T-helper 2 cell treated with Interferon-gamma antibody and Interleukin-4, amounts not matched to agents 100 ng/mL and 5 ng/mL, for 36 hours (primary cell): ENCODE results near the gene PAPSS2. TPM values are rescaled to one million over a fixed set of nuclear protein-coding genes. Genes with fewer than 3 reads are reported as not detected.
"Not testable (repeated sequence)": the region's sequence is repeated elsewhere in the genome, so short reads cannot be mapped to it uniquely, and the experiment has no call there.

ENCODE experiments used
- intact Hi-C: fragments of 100-400 bp; cut with micrococcal nuclease; formaldehyde crosslinking; loops from one replicate; pipeline ENCODE4 v1.15.1; 2023
- total RNA-seq: library from RNA; stranded (reverse); gene quantifications from 2 replicates; pipeline ENCODE4 v1.2.3, GENCODE V29; 2022

The PAPSS2 gene
- total RNA-seq, 1 donor from 2014 or later, result 0.05 TPM

DNA sequence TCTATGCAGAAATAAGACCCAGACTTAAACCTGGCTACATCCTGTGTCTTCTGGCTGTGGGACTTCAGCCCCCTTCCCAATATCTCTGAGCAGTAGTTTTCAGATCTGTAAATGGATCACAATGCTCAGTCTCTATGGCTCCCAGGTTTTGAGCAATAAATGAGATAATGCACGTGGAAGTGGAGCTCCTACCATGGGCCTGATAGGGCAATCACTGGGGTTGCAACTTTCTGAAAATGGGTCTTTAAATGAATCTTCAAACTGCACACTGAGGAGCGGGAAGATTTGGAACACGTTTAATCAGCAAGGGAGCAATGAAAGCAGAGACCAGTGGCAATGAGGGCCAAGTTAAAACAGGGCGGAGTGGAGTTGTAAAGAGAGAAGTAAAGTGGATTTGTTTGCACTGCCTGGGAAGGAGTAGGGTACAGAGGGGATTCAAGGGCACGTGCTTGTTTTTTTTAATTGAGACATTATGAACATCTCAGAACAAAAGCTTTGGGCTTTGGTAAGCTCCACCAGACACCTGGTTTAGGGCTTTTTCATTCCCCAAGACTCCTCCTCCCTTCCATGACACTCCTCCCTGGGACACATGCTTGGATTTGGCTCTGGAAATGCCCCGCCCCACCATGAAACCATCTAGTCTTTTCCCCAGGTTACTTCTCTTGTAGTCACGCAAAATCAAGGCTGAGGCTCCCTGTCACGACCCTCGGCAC, 42.7 kb downstream of the PAPSS2 start:
- intact Hi-C loops, result no loop called here

DNA sequence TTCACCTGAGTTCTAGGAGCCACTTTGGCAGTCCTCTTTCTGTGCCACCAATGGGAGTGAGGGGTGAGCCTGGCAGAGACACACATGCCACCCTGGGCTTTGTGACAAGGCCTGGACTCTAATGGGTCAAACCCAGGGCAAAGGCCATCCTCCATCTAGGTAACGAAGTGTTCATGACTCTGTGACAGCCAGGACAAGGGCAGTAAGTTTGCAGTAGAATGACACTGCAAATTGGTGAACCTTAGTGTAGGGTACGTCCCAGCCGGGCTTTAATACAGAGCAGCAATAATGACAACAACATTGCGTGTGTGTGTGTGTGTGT, 43.3 kb downstream of the PAPSS2 start:
- intact Hi-C loops, result no loop called here

DNA sequence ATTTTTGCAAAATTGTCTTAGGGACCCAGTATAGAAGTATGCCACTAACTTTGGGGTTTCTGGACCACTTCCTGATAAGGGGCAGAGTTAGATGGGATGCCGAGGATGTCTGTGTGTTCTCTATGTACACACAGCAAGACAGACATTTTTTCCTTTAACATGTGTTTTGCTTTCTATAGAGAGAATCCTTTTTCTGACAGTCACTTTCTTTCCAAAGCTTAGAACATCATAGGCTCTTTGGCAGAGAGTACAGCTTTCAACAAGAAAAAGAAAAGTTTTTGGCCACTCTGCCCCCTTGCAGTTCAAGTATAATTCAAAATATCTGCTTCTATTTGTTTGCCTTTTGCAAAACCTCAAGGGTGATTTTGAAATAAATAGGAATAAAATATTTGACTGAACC, 44.1 kb downstream of the PAPSS2 start:
- intact Hi-C loops, result no loop called here

DNA sequence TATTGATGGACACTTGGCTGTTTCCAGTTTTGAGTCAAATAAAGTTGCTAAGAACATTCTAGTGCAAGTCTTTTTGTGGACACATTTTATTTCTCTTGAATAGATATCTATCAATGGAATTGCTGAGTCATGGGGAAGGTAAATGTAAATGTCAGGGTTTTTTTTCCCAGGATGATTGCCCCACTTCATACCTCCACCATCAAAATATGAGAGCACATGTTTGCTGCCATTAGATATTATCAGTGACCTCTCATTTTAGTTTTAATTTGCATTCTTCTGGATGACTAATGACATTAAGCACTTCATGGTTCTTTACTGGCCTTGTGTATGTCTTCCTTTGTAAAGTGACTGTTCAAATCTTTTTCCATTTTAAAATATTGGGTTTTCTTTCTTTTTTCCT, 45.7 kb downstream of the PAPSS2 start:
- intact Hi-C loops, result no loop called here

DNA sequence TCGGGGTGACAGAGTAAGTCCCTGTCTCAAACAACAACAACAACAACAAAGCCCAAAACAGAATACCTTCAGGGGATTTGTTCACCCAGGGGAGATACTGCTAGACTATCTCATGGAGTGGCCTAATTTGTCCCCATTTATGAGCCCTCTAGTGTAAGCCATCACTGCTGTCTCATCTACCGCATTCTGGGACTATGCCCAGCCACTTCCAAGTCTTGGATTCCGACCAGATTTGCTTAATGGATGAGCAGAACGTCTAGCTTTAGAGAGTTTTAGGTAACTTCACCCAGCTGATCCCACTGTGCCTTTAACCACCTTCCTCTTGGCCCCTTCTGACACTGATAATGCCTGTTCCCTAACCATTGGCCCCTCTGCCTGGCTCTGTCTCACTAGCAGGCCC, 47.1 kb downstream of the PAPSS2 start:
- intact Hi-C loops, result no loop called here

DNA sequence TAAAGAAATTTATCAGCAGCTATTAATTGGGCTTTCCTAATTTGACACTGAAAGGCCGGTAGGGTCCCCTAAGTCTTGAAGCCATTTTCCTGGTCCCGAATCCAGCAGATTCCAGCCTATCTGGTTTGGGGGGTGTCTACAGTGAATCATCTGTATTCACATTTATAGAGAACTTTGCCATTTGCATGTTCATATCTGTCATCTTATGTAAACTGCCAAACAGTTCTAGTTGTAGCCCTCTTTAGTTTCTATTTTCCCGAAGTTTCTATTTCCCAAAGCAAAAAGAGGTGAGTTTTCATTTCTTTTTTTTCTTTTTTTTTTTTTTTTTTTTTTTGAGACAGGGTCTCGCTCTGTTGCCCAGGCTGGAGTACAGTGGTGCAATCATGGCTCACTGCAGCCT, 47.6 kb downstream of the PAPSS2 start:
- intact Hi-C loops, result no loop called here

DNA sequence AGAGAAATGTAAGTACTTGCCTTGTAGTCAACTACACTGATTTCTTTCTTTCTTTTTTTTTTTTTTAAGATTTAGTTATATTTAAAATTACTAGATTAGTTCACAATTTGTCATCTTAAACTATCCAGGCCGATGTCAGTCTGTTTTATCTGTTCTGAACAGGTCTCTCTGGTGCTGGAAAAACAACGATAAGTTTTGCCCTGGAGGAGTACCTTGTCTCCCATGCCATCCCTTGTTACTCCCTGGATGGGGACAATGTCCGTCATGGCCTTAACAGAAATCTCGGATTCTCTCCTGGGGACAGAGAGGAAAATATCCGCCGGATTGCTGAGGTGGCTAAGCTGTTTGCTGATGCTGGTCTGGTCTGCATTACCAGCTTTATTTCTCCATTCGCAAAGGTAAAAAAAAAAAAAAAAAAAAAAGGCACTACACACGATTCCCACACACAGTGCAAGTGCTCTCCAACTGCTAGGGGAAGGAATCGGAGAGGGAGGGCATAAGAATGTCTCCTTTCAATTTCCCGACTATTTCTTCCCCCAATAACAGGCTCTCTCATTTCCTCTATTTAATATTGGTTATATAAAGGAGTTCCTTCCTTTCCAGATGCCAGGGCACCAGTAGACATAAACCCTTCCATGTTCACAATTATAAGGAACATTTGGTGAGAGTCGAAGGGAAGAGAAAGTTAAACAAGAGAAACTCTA, 53.4 kb downstream of the PAPSS2 start:
- intact Hi-C loops, result no loop called here

DNA sequence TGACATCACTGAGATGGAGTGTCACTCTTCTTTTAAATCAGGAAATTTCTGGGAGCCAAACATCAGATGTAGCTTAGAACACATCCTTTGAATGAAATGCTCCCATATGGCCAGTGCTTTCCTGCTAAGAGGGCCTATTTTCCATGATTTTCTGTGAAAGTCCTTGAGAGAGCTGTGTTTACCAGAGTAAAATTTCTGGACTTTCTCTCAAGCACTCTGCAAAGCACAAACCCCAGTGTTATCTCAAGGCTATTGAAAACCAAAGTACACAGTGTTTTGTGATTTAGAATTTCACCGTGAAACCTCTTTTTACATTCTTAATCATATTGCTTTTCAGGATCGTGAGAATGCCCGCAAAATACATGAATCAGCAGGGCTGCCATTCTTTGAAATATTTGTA, 54.0 kb downstream of the PAPSS2 start:
- intact Hi-C loops, result no loop called here

DNA sequence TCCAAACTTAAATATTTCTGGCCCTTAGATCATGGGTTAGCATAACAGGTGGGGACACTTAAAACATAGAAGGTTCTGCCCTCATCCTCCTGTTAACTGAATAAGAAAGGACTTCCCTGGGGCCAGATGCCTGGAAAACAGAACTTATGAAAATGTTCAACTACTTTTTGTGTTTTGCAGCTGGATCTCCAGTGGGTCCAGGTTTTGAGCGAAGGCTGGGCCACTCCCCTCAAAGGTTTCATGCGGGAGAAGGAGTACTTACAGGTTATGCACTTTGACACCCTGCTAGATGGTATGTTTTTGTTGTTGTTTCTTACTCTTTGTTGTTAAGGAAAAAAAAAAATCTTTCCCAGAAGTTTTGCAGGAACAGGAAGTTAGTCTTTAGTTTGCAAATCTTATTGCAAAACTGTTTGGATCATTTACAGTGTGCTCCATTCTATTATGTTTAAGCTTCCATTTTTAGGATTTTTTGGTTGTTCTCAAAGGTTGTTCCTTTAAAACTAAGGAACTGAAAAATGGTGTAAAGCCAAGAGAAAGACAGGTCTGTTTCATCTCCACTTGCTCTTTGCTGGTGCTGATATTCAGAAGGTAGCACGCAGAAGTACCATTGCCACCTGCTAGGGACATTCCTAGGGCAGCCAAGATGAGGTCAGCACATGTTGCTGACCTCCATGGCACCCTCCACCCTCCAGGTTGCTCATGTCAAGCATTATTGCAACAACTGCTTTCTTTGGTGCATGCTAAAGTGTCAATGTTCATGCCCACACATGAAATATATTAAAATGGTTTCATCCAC, 56.1 kb downstream of the PAPSS2 start:
- intact Hi-C loops, result no loop called here

DNA sequence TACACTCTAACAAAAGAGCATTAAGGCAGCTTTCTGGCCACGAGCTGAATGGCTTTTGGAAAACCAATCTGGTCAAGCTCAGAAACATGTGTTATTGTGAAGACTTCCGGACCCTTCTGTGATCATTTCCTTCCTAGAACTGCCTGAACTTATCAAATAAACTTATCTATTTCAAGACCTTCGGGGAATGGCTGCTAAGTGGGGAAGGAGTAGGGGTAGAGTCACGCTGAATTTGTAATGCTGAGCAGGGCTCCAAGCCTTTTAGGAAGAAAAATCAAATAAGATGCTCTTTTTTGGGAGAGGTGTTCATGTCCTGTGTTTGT, 56.6 kb downstream of the PAPSS2 start:
- intact Hi-C loops, result no loop called here

DNA sequence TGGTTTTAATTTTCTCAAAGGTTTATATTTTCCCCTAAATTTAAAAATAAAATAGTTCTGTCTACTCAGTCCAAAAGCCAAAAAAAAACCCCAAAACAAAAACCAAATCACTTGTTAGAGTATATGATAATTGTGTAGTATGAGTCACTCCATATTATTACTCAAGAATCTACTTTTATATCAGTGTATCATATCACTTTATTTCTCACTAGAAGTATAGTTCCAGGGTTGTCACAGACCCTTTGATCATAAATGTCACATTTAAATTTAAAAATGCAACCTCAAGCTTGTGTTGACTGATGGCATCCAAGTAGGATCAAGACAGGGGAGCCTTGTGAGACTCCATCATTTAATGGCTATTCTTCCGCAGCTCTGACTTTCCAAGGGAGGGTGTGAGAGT, 61.0 kb downstream of the PAPSS2 start:
- intact Hi-C loops, result no loop called here

DNA sequence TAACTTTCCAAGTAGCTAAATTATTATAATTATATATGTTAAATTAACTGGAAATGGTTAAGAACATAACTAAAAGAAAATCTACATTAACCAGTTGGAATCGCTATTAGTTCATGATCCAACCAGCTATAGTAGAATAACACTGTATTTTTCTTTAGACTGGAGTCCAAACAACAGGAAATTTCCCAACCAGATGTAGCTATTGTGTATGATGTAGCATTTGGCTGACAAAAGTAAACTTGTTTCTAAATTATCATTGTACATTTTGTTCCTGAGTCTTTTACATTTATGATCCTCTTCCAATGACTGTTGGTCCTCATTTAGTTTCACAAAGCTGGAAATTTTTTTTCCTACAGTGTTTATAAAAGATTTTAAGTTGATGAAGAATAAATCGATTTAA, 62.1 kb downstream of the PAPSS2 start:
- intact Hi-C loops, result no loop called here

DNA sequence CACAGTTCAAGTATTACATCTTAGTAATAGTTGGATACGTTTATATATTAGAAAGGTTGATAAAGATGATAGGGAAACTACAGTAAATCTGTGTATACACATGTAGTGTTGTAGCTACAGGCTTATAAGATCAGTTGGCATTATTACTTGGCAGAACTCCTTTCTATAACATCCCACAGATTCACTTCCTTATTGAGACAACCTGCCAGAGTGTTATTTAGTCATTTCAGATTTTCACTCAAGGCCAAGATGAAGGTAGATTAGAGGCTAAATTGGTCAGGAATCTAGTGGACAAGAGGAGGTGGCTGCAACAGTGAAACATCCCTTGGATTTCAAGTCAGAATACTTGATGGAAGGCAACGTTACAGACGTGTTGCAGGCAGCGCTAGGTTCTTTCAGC, 63.0 kb downstream of the PAPSS2 start:
- intact Hi-C loops, result no loop called here

DNA sequence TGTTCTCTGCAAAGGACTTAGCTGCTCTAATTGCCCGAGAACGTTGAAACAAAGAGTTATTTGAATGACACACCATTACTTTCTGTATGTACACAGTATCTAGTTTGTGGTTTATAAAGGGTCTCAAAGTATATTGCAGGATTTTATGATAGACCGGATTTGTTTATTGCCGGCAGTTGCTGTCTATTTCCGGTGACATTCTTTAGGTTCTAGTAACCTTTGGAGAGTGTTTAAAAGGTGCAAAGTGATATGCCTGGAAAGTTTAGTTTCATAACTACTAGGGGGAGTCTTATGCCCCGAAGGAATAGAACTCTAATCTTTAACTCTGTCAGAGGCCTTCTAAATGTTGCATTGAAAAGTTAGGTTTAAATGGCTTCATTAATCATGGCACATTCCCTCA, 63.8 kb downstream of the PAPSS2 start:
- intact Hi-C loops, result no loop called here

DNA sequence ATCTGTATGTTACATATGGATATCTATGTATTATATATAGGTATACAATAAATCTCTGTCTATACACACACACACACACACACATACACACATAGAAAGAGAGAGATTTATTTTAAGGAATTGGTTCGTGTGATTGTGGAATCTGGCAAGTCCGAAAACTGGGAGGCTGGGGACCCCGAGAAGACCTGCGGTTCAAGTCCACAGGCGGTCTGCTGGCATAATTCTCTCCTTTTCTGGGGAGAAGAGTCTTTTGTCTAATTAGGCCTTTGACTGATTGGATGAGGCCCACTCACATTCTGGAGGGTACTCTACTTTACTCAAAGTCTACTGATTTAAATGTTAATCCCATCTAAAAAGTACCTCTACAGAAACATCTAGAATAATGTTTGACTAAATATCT, 65.1 kb downstream of the PAPSS2 start:
- intact Hi-C loops, result no loop called here

DNA sequence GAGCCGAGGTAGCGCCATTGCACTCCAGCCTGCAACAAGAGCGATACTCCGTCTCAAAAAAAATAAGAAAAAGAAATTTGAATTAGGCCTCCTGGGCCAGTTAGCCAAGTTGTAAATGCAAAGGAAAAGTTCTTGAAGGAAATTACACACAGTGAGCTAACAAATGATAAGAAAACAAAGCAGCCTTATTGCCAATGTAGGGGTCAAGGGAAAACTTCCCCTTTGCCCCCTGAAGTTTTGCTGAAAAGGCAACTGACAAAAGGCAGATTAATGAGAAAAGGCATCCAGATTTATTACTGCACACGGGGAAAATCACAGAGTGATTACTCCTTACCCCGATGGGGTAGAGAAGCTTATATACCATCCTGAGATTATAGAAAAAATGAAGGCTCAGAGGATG, 70.3 kb downstream of the PAPSS2 start:
- intact Hi-C loops, result no loop called here

DNA sequence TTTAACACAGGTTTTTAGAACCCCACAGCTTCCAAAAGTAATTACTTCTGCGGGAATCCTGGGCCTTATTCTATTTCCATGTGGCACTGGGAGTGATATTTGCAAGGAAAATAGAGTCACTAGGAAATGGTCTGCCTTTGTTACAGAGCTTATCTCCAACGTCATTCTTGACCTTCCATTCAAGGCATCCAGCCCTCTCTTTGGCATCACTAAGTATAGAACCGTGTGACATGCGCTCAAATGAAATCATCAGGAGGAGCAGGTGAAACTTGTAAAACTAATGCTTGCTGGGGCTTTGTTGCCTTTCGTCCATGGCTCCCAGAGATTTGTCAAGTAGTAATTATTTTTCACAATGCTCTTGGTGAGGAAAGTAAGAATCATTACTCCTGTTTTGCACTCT, 73.4 kb downstream of the PAPSS2 start:
- intact Hi-C loops, result no loop called here

DNA sequence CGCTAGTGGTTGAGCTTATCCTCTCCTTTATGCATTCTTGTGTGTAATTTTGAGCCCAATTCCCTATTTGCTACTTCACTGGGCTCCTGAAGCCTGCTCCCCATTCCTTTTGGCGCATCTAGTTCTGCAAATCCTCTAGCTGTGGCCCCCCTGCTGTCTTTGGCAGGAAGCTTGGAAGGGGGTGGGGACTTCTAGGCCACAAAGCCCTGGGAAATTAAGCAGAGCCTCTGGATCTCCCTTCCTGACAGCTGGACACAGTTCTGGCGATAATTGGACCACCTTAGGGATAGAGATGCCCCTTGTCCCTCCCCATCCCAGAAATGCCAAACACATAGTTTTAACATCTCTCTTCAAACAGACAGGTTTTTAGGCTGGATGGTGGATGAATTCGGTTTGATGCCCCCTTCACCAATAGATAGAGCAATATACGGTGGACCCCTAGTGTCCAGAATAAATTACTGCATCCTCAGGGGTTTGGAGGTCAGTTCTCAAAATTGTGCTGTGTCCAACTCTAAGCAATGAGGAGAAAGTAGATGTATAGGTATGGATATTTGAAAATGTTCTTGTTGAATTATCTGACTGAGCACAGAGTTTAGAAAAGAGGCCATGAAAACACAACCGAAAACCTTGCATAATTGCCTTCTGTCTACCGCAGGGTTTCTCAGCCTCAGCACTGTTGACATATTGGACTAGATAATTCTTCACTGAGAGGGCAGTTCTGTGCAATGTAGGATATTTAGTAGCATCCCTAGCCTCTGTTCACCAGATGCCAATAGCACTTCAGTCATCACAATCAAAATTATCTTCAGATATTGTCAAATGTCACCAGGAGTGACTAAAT, 75.5 kb downstream of the PAPSS2 start:
- intact Hi-C loops, result loop anchor here (1.0 to 2.0 kb wide), 2 partner anchors 78 to 202 kb away; no protein-coding TSS in a partner anchor

DNA sequence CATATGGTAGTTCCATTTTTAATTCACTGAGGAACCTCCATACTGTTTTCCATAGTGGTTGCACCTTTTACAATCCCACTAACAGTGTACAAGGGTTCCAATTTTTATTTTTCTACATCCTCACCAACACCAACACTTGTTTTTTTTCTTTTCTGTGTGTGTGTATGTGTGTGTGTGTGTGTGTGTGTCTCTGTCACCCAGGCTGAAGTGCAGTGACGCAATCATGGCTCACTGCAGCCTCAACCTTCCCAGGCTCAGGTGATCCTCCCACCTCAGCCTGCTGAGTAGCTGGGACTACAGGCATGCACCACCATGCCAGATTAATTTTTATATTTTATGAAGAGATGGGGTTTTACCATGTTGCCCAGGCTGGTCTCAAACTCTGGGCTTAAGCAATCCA, 78.6 kb downstream of the PAPSS2 start:
- intact Hi-C loops, result not testable (repeated sequence)

DNA sequence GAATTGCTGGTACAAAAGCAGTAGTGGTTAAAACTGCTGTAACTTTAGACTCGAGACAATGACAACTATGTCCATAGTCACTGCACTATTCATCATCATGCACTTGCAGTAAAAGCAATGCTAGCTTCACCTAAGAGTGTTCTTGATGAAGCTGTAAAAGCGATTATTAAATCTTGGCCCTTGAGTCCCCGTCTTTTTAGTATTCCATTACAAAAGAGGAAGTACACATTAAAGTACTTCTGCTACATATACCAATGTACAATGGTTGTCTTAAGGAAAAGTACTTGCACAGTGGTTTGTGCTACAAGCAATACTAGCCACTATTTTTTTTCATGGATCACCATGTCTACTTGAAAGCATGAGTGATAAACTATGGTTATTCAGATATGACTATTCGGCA, 80.0 kb downstream of the PAPSS2 start:
- intact Hi-C loops, result no loop called here

DNA sequence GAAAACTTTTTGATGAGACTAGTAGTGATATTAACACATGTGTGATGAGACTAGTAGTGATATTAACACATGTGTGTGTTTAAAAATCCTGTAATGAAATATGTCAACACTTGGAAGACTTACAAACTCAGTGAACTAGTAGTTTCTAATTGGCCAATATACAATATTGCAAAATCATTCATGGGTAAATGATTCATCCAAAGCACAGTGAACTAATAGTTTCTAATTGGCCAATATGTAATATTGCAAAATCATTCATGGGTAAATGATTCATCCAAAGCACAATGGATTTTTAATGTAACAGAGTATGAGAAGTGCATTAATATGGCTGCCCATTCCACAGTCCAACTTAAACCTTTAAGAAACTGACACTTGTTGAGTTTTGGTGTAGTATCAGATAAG, 80.6 kb downstream of the PAPSS2 start:
- intact Hi-C loops, result no loop called here
